Hippocampal formation (tissue), 2 donors: ENCODE measurements around the gene RNF13.

ENCODE experiments used
- DNase-seq, 2 donors: peaks; one replicate each; lab custom pipeline; 2025; lab: John Stamatoyannopoulos, UW

Gene RNF13

GRCh38 chr3:149992416-149993058 lies 179.5 kb downstream of the RNF13 start:
- no peak for DNase-seq

GRCh38 chr3:149998946-149999345 lies 185.9 kb downstream of the RNF13 start:
- no peak for DNase-seq

- DNase-seq, result no peak
Measured at GRCh38 chr3:149999421-149999820, 186.4 kb downstream of the RNF13 start.

GRCh38 chr3:150000641-150001040 lies 187.6 kb downstream of the RNF13 start:
- no peak for DNase-seq

GRCh38 chr3:150005243-150006112 lies 192.5 kb downstream of the RNF13 start:
- DNase-seq, result no peak

GRCh38 chr3:150006794-150007193 lies 193.8 kb downstream of the RNF13 start:
- no peak for DNase-seq
